Measurements from ENCODE around the gene SLC24A3.

SLC24A3 gene

DNA sequence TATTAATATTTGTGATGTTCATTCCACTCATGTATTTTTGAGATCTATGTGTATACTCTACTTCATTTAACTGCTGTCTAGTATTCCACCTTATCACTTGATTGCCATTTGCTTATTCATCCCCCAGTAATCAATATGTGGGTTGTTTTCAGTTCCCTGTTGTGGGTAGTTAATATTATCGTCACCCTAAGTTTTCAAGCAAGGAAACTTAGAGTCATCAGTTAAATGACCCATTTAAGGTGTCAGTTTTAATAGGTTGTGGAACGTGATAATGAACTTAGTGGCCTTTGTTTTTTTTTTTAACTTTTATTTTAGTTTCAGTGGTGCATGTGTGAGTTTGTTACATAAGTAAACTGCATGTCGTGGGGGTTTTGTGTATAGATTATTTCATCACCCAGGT lies 90.3 kb downstream of the SLC24A3 start:
- no peak for DNase-seq (ENCODE audit: low read depth)

GRCh38 chr20:19304389-19304788 lies 91.9 kb downstream of the SLC24A3 start:
- no peak for DNase-seq (ENCODE audit: low read depth)

- DNase-seq (ENCODE audit: low read depth) = no peak
Measured at GRCh38 chr20:19304886-19305415, 92.5 kb downstream of the SLC24A3 start.

DNA sequence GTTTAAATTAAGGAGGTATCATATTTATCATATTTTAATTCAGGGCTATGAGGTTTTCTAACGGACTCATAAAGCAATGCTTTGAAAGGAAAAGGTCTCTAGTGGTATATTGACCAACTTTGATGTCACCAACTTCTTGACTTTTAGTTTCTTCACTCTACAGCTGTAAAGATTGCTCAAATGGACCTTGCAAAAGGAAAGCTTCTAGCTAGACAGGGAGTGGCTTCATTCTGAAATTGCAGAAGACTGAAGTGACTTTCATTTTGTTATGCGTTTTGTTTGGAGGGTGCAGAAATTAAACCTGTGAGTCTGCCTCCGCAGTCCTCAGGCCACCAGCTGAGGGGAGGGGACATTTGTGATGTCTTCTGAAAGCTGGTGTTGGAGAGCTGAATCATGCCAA lies 95.7 kb downstream of the SLC24A3 start:
- DNase-seq (ENCODE audit: low read depth) = no peak

DNA sequence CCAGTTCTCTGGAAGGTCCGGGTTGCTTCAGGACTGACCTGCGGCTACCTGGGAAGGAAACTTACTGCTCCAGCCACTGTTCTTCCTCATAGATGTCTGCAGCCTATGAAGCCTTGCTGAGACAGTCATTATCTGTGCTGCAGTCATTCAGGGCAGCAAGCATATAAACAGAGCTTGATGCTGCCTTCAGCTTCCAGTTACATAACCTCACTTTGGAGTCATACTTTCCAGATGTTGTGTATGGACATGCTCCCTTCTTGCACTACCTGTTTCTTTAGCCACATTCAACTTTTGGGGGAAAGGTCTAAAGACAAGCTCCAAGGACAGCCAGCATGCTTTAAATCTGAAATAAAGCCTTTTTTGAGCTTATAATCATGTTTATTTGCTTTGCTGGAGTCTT lies 98.1 kb downstream of the SLC24A3 start:
- no peak for DNase-seq (ENCODE audit: low read depth)

DNA sequence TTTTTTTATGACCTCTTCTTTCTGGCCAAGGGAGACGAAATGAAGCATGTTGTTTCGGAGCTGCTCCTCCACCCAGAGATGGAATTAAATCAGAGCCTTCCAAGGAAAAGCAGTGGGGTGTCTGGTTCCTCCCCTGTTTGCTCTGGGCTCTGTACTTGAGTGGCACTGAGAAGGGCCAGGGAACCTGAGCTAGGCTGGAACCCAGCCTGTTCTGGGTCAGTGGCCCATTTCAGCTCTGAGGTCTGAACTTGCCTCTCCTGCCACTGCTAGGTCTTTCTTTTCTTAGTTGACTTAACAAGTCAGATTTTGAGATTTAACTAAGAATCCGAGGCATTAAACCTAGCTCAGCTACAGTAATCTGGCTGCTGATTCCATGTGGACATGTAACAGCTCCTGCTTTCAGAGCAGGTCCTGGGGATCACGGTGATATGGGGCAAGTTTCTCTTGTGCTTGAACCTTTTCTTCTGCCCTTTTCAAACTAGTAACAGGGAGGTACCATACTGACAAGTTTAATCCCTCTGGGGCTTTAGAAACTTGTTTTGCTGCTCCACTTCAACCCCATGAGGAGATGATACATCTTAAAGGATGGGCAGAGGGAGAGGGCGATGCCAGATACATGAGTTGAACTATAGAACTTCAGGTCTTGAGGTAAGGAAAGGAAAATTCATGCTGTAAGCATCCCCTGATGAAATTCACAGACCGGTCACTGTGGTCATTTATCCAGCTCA lies 101.1 kb downstream of the SLC24A3 start:
- no peak for DNase-seq (ENCODE audit: low read depth)

DNA sequence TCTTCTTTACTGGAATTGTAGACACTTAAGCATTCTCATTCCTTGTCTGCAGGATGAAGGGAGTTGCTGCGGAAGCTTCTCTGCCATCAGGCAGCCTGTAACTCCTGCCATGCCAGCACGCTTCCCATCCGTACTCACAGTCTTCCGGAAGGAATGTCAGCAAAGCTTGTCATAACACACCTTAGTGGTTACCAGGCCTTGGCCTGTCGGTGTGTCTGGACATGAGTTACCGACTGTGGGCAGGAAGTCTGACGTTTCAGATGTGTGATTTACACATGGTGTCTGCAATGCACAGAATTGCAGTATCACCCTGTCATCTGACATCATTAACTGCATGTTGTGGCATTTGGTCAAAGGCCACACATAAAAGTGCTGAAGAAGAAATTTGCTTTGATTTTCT lies 102.2 kb downstream of the SLC24A3 start:
- DNase-seq (ENCODE audit: low read depth) = no peak

DNA sequence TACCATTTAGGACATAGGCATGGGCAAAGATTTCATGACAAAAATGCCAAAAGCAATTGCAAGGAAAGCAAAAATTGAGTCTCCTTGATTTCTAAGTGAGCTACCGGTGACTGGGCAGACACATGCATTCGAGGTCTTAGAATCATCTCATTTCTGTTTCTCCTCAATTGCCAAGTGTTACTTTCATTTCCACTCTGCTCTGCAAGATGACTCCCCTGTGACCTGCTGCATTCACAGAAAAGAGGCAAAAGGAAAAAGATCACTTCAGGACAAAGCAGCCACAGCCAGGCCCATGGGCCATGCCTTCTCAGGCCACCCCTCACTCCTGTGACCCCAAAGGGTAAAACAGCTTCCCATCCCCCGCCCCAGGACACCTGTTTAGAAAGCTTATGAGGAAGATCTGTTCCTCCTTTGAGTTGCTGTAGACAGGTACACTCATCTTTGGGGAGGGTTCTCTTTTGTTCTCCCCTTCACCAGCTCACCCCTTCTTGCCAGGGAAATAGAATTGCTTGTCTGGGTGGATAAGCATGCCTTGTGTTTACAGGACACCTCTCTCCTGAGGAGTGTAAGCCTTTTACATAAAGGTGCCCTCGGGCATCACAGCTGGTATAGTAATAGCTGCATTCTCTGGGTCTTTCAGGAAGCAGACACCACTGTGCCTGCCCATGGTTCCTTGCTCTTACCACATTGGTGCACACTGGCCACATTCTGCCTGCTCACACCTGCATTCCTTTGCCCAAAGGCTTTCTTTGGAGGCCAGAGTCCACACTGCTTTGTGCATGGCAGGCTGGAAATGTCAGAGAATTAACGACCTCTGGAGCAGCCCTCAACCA lies 105.0 kb downstream of the SLC24A3 start:
- no peak for DNase-seq (ENCODE audit: low read depth)

- DNase-seq (ENCODE audit: low read depth) = no peak
Measured at GRCh38 chr20:19318610-19319009, 106.2 kb downstream of the SLC24A3 start.

GRCh38 chr20:19320005-19320404 lies 107.6 kb downstream of the SLC24A3 start:
- DNase-seq (ENCODE audit: low read depth) = no peak

GRCh38 chr20:19321176-19321575 lies 108.7 kb downstream of the SLC24A3 start:
- DNase-seq (ENCODE audit: low read depth) = no peak

GRCh38 chr20:19322061-19322985 lies 109.9 kb downstream of the SLC24A3 start:
- DNase-seq (ENCODE audit: low read depth) = no peak

- DNase-seq (ENCODE audit: low read depth) = no peak
Measured at GRCh38 chr20:19327401-19327800, 115.0 kb downstream of the SLC24A3 start.

GRCh38 chr20:19328676-19329075 lies 116.2 kb downstream of the SLC24A3 start:
- no peak for DNase-seq (ENCODE audit: low read depth)

DNA sequence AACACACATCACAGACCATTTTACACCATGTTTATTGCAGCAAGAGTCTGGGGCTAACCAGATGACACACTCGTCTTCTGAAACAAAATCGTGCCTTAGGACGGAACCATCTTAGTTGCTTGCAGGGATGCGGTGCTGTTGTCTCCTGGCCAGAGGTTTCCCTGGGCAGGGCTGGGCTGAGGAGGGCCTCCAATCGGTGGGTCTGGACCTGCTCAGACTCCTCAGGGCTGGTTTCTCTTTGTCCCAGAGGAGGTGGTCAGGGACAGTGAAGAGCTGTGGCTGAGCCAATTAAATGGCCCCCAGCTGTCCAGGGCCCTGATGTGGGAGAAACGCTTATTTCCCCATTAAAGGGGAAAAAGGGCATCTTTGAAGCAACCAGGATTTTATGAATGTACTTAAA lies 117.6 kb downstream of the SLC24A3 start:
- DNase-seq (ENCODE audit: low read depth) = no peak

- no peak for DNase-seq (ENCODE audit: low read depth)
Measured at GRCh38 chr20:19330731-19331130, 118.3 kb downstream of the SLC24A3 start.

DNA sequence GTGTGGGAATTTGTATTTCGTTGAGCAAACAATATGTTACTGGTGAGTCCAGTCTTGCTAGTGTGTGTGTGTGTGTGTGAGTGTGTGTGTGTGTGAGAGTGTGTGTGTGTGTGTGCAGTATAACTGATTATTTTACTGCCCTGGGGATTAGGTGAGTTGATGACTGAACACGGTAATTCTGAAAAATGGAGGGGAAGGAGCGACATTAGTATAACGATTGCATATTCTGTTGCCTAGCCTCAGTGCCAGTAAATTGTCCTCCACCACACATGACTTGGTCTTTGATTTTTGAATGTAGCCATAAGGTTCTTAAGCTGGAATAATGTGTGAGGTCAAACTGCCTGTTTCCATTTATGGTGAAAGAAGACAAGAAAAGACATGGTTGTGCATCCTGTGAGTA lies 121.1 kb downstream of the SLC24A3 start:
- no peak for DNase-seq (ENCODE audit: low read depth)

DNA sequence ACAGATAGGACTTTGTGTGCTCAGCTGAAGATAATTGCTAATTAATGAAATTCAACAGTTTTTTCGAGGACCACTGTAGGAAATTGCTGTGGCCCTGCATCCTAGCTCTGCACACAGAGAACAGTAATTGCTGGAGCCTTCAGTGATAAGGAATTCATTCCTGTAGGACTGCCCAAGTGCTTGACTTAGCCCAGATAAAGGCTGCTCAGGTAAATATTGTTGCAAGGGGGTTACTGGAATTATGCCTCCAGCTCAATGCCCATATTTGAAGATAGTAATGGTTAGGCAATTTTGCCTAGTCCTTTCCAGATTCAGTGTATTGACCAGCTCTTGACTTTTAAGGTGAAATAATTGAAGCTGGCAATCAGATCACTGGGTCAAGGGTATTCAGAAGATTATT lies 122.9 kb downstream of the SLC24A3 start:
- no peak for DNase-seq (ENCODE audit: low read depth)

- no peak for DNase-seq (ENCODE audit: low read depth)
Measured at GRCh38 chr20:19335916-19336315, 123.5 kb downstream of the SLC24A3 start.

GRCh38 chr20:19336631-19337030 lies 124.2 kb downstream of the SLC24A3 start:
- no peak for DNase-seq (ENCODE audit: low read depth)

GRCh38 chr20:19338380-19338779 lies 125.9 kb downstream of the SLC24A3 start:
- DNase-seq (ENCODE audit: low read depth) = no peak

DNA sequence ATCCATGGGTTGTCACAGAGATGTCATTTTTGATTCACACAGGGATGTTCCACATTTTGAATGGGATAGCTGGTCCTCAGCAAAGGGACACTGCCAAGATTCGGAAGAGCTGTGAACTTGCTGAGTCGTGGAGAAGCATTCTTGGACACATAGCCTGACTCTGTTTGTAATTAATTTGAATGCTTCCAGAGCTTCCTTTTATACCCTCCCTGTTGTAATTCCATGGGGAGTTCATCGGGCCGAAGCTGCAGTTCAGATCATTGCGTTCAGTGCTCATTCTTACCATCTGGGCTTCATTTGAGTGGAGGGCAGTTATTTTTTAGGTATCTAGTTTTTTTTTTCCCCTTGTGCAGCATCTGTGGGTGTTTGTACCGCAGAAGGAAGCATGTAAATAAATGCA lies 126.5 kb downstream of the SLC24A3 start:
- DNase-seq (ENCODE audit: low read depth) = no peak
